DND-41 (cell line): ENCODE data around the gene AKNA.

Experiments
- EZH2 ChIP-seq: IDR thresholded peaks from 3 replicates; pipeline ENCODE4 v1.6.1; 2012; ENCODE audit warnings: borderline replicate concordance, low read depth, mild to moderate bottlenecking, moderate library complexity, low read length, inconsistent platforms; ENCODE audit not compliant: severe bottlenecking
- TF ChIP-seq, protein P1 (sequence below): IDR thresholded peaks from 2 replicates; pipeline ENCODE4 v1.5.1; 2012; ENCODE audit warnings: borderline replicate concordance, low read length, moderate library complexity, mild to moderate bottlenecking; ENCODE audit not compliant: poor library complexity, severe bottlenecking; ENCODE audit errors: extremely low read depth

GRCh38 chr9:114300153-114300845, 87.5 kb downstream of the AKNA start:
- TF ChIP-seq, protein P1, sequence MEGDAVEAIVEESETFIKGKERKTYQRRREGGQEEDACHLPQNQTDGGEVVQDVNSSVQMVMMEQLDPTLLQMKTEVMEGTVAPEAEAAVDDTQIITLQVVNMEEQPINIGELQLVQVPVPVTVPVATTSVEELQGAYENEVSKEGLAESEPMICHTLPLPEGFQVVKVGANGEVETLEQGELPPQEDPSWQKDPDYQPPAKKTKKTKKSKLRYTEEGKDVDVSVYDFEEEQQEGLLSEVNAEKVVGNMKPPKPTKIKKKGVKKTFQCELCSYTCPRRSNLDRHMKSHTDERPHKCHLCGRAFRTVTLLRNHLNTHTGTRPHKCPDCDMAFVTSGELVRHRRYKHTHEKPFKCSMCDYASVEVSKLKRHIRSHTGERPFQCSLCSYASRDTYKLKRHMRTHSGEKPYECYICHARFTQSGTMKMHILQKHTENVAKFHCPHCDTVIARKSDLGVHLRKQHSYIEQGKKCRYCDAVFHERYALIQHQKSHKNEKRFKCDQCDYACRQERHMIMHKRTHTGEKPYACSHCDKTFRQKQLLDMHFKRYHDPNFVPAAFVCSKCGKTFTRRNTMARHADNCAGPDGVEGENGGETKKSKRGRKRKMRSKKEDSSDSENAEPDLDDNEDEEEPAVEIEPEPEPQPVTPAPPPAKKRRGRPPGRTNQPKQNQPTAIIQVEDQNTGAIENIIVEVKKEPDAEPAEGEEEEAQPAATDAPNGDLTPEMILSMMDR: no peak
- TF ChIP-seq EZH2: no peak
